ENCODE results near the gene DUOXA1. TPM values are rescaled to one million over a fixed set of nuclear protein-coding genes. Genes with fewer than 3 reads are reported as not detected.
"Not testable (repeated sequence)": the region's sequence is repeated elsewhere in the genome, so short reads cannot be mapped to it uniquely, and the experiment has no call there.

The DUOXA1 gene
- total RNA-seq, 1 donor from 2014 or later, result not detected

DNA sequence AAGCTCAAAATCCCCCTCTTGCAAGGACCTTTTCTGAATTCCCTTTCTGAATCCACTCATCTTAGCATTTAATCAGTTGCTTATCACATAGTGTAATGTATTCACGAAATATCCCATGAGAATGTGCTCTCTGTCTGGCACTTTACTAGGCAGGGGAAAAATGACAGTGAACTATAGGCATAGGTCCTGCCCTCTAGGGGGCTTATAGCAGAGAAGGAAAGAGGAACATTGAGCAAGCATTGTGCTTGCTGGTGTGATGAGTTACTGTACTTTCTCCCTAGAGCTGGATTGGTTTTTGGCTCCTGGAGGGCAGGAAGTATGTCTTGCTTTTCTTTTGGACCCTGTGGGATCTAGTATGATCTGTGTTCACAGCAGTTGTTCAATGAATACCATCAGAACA is 42.2 kb downstream of the DUOXA1 start:
- H3K27ac Mint-ChIP-seq, result no peak overlapping the region
- H3K4me3 ChIP-seq, result no peak overlapping the region
- DNase-seq (ENCODE audit: low spot score), result no peak

GRCh38 chr15:45084163-45084562 is 45.5 kb downstream of the DUOXA1 start:
- peaks cover 4% of the 10 kb centered on the region for H3K27me3 Mint-ChIP-seq (ENCODE audit: insufficient read depth, low read depth)
- Histone ChIP-seq H3K27ac (no peak overlapping the region), H2AFZ (replicated peaks) (no peak overlapping the region), H3K9me3 (ENCODE audit: low read depth) (no peaks in the 10 kb centered on the region), H3K4me2 (no peak overlapping the region), H3K9ac (no peak overlapping the region), H3K27me3 (no peaks in the 10 kb centered on the region), H3K36me3 (no peaks in the 10 kb centered on the region), H3F3A (ENCODE audit: low read depth) (no peaks in the 10 kb centered on the region), H3K79me2 (ENCODE audit: low read depth) (no peaks in the 10 kb centered on the region), H4K20me1 (ENCODE audit: low read depth) (no peaks in the 10 kb centered on the region), H3K4me1 (no peaks in the 10 kb centered on the region), H3K4me3 (no peak overlapping the region)
- TF ChIP-seq EZH2phosphoT487 (IDR thresholded peaks at IDR 0.05) (no peak), EZH2 (IDR thresholded peaks at IDR 0.05) (no peak), CTCF (IDR thresholded peaks at IDR 0.05) (no peak)
- H3K4me1 Mint-ChIP-seq, result no peaks in the 10 kb centered on the region
- DNase-seq (ENCODE audit: low spot score), result no peak
- H3K4me3 Mint-ChIP-seq, result no peak overlapping the region
- H3K36me3 Mint-ChIP-seq, result no peaks in the 10 kb centered on the region
- no peak overlapping the region for H3K27ac Mint-ChIP-seq
- H3K9me3 Mint-ChIP-seq, result no peaks in the 10 kb centered on the region

More for the DNA sequence above, 42.2 kb downstream of the DUOXA1 start:
- H2AFZ ChIP-seq (replicated peaks), result no peak overlapping the region
- peaks cover 12% of the 10 kb centered on the region for H3K27me3 ChIP-seq
- no peaks in the 10 kb centered on the region for H3K4me1 Mint-ChIP-seq
- H3K9me3 ChIP-seq (ENCODE audit: low read depth), result no peaks in the 10 kb centered on the region
- H3K9ac ChIP-seq, result no peak overlapping the region
- H3K27ac ChIP-seq, result no peak overlapping the region
- no peak overlapping the region for H3K4me2 ChIP-seq
- no peak overlapping the region for H3K4me3 Mint-ChIP-seq
- H3K9me3 Mint-ChIP-seq, result no peaks in the 10 kb centered on the region
- H3K27me3 Mint-ChIP-seq (ENCODE audit: insufficient read depth, low read depth), result peaks cover 2% of the 10 kb centered on the region
- no peaks in the 10 kb centered on the region for H3F3A ChIP-seq (ENCODE audit: low read depth)
- TF ChIP-seq CTCF (IDR thresholded peaks at IDR 0.05), result peak; percentile 4
- TF ChIP-seq EZH2phosphoT487 (IDR thresholded peaks at IDR 0.05), result no peak
- TF ChIP-seq EZH2 (IDR thresholded peaks at IDR 0.05), result no peak
- no peaks in the 10 kb centered on the region for H4K20me1 ChIP-seq (ENCODE audit: low read depth)
- H3K36me3 ChIP-seq, result no peaks in the 10 kb centered on the region
- no peaks in the 10 kb centered on the region for H3K79me2 ChIP-seq (ENCODE audit: low read depth)
- no peaks in the 10 kb centered on the region for H3K4me1 ChIP-seq
- no peaks in the 10 kb centered on the region for H3K36me3 Mint-ChIP-seq

- no peaks in the 10 kb centered on the region for H3F3A ChIP-seq (ENCODE audit: low read depth)
- Mint-ChIP-seq H3K4me3 (peak overlapping the region; percentile 36), H3K36me3 (no peaks in the 10 kb centered on the region), H3K27ac (no peak overlapping the region), H3K27me3 (ENCODE audit: insufficient read depth, low read depth) (peaks cover 4% of the 10 kb centered on the region), H3K4me1 (no peaks in the 10 kb centered on the region), H3K9me3 (no peaks in the 10 kb centered on the region)
- H3K27ac ChIP-seq, result no peak overlapping the region
- no peak for TF ChIP-seq EZH2phosphoT487 (IDR thresholded peaks at IDR 0.05)
- no peak for TF ChIP-seq CTCF (IDR thresholded peaks at IDR 0.05)
- no peak for TF ChIP-seq EZH2 (IDR thresholded peaks at IDR 0.05)
- no peaks in the 10 kb centered on the region for H3K27me3 ChIP-seq
- H3K79me2 ChIP-seq (ENCODE audit: low read depth), result no peaks in the 10 kb centered on the region
- H3K4me3 ChIP-seq, result no peak overlapping the region
- no peak overlapping the region for H2AFZ ChIP-seq (replicated peaks)
- no peak overlapping the region for H3K9ac ChIP-seq
- no peaks in the 10 kb centered on the region for H3K36me3 ChIP-seq
- DNase-seq (ENCODE audit: low spot score), result no peak
- H3K9me3 ChIP-seq (ENCODE audit: low read depth), result no peaks in the 10 kb centered on the region
- no peak overlapping the region for H3K4me2 ChIP-seq
- H4K20me1 ChIP-seq (ENCODE audit: low read depth), result no peaks in the 10 kb centered on the region
- H3K4me1 ChIP-seq, result no peaks in the 10 kb centered on the region
Observed at GRCh38 chr15:45083223-45083622, 46.5 kb downstream of the DUOXA1 start.

GRCh38 chr15:45082412-45082811 is 47.3 kb downstream of the DUOXA1 start:
- H3K4me3 Mint-ChIP-seq; H3K4me2 ChIP-seq; H3K27me3 ChIP-seq; H3K79me2 ChIP-seq (ENCODE audit: low read depth); H3K36me3 ChIP-seq; H4K20me1 ChIP-seq (ENCODE audit: low read depth); H3K27ac ChIP-seq; H3K27me3 Mint-ChIP-seq (ENCODE audit: insufficient read depth, low read depth); H3K4me3 ChIP-seq; H3K36me3 Mint-ChIP-seq; H3K4me1 Mint-ChIP-seq; DNase-seq (ENCODE audit: low spot score); H3K9me3 Mint-ChIP-seq; H2AFZ ChIP-seq (replicated peaks); H3K9me3 ChIP-seq (ENCODE audit: low read depth); H3K27ac Mint-ChIP-seq; H3K4me1 ChIP-seq; H3F3A ChIP-seq (ENCODE audit: low read depth); H3K9ac ChIP-seq: not testable (repeated sequence)

DNA sequence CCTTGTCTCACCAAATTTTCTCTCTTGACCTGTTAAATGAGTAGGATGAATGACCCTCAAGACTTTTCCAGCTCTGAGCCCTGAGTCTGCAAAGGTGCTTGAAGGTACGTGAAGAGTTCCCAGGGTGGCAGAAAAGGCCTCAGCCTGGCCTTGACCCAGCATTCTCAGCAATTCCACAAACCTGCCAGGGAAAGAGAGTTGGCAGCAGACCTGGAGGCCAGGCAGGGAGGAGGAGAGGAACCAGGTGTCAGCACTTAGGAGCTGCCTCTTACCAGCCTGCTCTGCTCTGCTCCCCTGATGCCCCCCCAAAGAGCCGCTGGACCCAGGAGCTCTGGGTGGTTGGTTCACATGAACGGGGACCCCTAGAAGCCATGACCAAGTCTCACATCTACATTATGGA is 49.1 kb downstream of the DUOXA1 start:
- DNase-seq (ENCODE audit: low spot score); H3F3A ChIP-seq (ENCODE audit: low read depth); H3K27me3 ChIP-seq; H3K4me2 ChIP-seq; H3K4me3 ChIP-seq; H3K27me3 Mint-ChIP-seq (ENCODE audit: insufficient read depth, low read depth); H3K4me1 Mint-ChIP-seq; H3K27ac Mint-ChIP-seq; H4K20me1 ChIP-seq (ENCODE audit: low read depth); H3K36me3 ChIP-seq; H3K36me3 Mint-ChIP-seq; H3K9ac ChIP-seq; H3K27ac ChIP-seq; H3K9me3 ChIP-seq (ENCODE audit: low read depth); H3K79me2 ChIP-seq (ENCODE audit: low read depth); H3K4me1 ChIP-seq; H2AFZ ChIP-seq (replicated peaks); H3K4me3 Mint-ChIP-seq; H3K9me3 Mint-ChIP-seq: not testable (repeated sequence)

- not testable (repeated sequence) for H3K27me3 Mint-ChIP-seq (ENCODE audit: insufficient read depth, low read depth)
Observed at GRCh38 chr15:45079628-45080246, 49.9 kb downstream of the DUOXA1 start.

More at GRCh38 chr15:45079628-45080246, 49.9 kb downstream of the DUOXA1 start:
- not testable (repeated sequence) for H3K9me3 ChIP-seq (ENCODE audit: low read depth); H3F3A ChIP-seq (ENCODE audit: low read depth); H3K9ac ChIP-seq; H3K27ac ChIP-seq; H3K4me3 Mint-ChIP-seq; H3K4me1 ChIP-seq; H3K36me3 Mint-ChIP-seq; H3K27ac Mint-ChIP-seq; H3K4me3 ChIP-seq; H3K9me3 Mint-ChIP-seq; H3K4me1 Mint-ChIP-seq; H3K36me3 ChIP-seq; H3K4me2 ChIP-seq; H3K79me2 ChIP-seq (ENCODE audit: low read depth); DNase-seq (ENCODE audit: low spot score); H2AFZ ChIP-seq (replicated peaks); H4K20me1 ChIP-seq (ENCODE audit: low read depth); H3K27me3 ChIP-seq
